HT1080 (cell line): ENCODE data around the gene EVPL. TPM values are rescaled to one million over a fixed set of nuclear protein-coding genes. Genes with fewer than 3 reads are reported as not detected.
"Not testable (repeated sequence)": the region's sequence is repeated elsewhere in the genome, so short reads cannot be mapped to it uniquely, and the experiment has no call there.

Experiments
- DNase-seq: peaks from one replicate; pipeline ENCODE4 v3.0.0-alpha.2; 2015; ENCODE audit warnings: low read depth
- total RNA-seq: library from RNA; depleted of rRNA; stranded (reverse); fragments of >200 nt; shearing (Covaris generic); gene quantifications from 2 replicates; pipeline ENCODE4 v1.2.3, GENCODE V29; 2014

Gene EVPL
- total RNA-seq, 1 experiment from 2014 or later: not detected

DNA sequence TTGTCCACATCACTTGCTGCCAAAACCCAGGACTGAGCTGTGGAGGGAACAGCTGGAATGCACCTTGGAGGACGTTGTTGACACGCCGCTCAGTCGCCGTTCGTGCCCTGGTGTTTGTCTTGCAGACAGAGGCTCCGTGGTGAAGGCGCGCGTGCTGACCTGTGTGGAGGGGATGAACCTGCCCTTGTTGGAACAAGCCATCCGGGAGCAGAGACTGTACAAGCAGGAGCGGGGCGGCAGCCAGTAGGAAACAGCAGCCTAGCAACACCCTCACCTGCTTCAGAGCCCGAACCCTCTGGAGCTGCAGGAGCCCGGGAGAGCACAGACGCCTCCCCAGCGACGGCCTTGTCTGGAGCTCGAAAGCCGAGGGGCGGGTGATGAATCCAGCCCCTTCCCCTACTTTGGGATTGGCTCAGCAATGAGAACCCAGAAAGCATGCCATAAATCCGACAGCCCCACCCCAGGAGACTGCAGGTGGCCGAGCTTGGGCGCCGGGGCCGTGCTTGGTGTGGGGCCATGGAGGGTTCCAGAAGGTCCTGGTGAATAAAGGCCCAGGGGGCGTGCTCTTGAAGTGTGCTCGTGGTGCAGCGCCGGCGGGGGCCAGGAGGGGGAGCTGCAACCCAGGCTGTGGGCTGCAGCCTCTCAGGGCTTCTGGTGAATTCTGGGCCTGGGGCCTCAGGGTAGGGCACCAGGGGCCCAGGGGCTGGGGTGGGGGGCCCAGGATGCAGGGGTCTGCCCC lies 26.9 kb downstream of the EVPL start:
- DNase-seq: no peak

DNA sequence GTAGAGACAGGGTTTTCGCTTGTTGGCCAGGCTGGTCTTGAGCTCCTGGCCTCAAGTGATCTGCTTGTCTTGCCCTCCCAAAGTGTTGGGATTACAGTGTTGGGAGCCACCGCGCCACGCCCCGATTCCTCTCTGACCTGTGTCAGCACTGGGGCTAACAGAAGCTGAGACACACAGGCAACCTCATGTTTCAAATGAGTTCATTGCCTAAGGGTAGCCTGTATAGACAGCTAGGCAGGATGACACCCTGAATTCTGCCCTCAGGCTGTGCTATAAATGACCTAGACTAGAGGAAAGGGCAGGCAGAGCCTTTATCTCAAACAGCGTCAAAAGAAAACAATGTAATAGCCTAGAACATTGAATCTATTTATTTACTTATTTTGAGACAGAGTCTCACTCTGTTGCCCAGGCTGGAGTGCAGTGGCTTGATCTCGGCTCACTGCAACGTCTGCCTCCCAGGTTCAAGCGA lies 28.7 kb downstream of the EVPL start:
- no peak for DNase-seq

DNA sequence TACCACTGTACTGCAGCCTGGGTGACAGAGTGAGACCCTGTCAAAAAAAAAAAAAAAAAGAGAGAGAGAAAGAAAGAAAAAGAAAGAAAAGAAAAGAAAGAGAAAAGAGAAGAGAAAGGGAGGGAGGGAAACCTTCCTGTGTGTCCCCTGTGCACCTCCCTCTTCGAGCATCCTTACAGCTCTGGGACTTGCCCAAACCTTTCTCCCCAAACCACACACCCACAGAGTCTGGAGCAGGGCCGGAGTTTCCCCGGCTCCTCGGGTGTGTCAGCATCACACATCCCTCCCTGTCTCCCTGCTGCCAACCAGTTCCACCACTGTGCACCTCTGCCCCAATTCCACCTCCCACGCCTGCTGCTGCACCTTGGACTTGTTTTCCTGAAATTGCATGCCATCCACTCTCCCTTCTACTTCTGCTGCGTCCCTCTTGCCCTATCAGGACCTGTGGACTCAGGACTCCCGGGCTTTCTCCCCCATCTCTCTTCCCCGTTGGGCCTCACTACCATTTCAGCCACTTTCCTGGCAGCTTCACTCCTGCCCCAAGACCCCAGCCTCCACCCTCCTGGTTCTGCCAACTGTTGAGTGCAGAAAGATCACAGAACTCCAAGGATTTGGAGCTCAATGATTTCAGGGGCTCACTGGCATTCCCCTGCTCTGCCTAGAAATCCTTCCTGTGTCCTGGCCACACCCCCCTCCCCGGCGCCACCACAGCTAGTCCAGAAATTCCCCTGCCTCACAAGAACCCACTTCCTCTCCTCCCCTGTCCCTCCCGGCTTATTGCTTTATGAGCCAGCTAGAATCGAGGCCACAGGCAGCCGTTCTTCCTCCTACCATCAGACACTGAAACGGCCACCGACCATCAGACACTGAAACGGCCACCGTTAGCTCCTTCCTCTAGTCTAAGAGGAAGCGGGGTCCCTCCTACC lies 30.2 kb downstream of the EVPL start:
- peak; percentile 85 for DNase-seq

DNA sequence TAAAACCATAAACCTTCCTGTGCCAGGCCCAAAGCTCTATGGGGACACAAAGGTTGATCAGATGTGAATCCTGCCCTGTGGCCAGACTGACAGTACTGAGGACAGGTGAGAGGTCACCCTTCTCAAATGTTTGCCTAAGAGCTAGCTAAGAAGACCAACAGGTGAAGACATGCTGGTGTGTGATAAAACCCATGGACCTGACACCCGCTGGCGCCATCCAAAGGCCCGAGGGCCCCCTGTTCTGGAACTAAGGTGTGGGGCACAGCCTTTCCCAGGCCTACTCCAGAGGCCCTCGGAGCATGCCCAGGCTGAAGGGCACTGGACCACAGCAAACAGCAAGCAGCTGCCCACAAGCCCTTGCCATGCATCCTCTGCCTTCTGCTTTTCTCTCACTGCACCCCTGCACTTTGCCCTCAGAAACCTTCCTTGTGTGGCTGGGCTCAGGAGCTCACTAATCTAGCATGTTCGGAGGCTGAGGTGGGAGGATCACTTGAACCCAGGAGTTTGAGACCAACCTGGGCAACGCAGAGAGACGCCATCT lies 31.7 kb downstream of the EVPL start:
- DNase-seq: no peak

DNA sequence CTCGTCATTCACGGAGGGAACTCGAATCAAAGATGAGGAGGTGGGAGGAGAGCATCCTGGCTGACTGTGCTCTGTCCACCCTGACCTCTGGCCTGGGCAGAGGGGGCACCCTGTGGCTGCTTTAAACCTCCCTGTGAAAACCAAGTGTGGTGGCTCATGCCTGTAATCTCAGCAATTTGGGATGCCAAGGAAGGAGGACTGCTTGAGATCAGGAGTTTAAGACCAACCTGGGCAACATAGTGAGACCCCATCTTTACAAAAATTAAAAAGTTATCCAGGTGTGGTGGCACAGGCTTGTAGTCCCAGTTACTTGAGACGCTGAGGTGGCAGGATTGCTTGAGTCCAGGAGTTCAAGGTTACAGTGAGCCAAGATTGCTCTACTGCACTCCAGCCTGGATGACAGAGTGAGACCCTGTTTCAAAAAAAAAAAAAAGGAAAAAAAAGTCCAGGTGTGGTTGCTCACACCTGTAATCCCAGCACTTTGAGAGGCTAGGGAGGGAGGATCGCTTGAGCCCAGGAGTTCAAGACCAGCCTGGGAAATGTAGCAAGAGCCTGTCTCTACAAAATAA lies 32.2 kb downstream of the EVPL start:
- DNase-seq: no peak

DNA sequence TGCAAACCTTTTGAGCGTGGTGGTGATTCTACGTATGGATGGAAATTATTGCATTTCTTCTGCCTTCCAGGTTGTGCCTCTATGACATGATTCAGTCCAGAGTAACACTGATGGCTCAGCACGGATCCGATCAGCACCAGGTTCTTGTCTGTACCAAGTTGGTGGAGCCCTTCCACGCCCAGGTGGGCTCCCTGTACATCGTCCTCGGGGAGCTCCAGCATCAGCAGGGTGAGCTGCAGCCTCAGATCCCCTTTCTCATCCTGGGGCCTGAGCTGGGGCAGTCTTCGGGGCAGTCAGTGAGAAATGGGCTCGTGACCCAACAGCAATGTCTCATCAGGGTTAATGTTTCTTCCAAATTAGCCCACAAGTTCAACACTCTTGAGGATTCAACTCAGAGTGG lies 35.7 kb downstream of the EVPL start:
- DNase-seq: no peak

DNA sequence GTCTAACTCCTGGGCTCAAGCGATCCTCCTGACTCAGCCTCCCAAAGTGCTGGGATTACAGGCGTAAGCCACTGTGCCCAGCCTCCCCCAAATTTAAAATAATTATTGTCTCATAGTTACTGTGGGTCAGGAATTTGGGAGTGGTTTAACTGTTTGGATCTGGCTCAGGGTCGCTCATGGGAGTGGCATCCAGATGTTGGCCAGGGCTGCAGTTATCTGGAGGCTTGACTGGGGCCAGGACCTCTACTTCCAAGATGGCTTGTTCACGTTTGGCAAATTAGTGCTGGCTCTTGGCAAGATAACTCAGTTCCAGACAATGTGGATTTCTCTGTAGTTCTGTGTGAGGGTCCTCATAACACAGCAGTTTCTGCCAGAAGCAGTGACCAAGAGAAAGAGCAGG lies 40.1 kb downstream of the EVPL start:
- DNase-seq: no peak

DNA sequence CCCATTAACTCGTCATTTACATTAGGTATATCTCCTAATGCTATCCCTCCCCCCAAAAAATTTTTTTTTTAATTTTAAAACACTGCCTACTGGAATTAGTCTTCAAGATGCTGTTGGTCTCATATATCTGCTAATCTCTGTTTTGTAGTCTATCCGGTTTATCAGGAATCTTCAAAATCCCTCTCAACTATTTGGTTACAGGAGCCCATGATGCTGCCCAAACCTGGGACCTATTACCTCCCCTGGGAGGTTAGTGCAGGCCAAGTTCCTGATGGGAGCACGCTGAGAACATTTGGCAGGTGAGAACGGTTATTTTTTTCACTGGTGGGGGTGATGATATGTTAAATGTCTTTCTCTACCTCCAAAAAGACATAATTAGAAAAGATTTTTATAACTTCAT lies 41.1 kb downstream of the EVPL start:
- no peak for DNase-seq

DNA sequence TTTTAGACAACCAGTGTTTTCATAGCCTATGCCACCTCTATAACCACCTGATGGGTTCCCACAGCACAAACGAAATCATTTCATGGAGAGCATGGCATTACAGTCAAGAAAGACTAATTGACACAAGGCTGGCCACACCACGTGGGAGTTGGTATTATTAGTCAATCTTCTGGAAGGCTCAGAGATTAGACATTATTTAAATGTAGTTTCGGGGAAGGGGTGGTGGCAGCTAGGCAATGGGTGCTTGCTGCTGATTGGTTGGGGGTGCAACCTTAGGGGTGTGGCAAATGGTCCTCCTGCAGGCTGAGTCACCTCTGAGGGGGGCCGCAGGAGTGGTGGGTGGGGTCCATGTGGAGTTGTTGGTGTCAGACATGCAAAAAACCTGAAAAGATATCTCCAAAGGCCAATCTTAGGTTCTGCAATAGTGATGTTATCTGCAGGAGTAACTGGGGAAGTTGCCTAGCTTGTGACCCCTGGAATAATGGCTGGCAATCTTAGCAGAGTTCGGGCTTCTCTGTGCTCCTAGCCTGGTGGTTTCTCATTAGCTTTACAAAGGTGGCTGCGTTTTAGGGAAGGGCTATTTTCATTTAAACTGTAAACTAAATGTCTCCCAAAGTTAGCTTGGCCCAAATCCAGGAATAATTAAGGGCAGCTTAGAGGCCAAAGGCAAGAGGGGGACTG lies 43.5 kb downstream of the EVPL start:
- DNase-seq: peak; percentile 28

DNA sequence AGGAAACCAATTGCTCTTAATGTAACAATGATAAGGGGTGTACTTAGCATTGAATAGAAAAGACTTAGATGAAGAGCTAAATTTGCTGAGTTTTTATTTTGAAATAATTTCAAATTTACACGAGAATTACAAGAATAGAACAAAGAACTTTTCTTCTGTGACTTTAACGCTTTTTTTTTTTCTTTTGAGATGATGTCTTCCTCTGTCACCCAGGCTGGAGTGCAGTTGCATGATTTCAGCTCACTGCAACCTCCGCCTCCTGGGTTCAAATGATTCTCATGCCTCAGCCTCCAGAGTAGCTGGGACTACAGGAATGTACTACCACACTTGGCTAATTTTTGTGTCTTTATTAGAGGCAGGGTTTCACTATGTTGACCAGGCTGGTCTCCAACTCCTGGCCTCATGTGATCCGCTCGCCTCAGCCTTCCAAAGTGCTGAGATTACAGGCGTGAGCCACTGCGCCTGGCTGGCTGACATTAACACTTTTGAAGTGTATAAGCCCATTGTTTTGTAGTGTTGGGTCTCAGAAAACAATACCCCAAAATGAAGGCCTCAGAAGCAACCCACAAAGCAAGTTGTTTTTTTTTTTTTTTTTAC lies 46.0 kb downstream of the EVPL start:
- DNase-seq: no peak

DNA sequence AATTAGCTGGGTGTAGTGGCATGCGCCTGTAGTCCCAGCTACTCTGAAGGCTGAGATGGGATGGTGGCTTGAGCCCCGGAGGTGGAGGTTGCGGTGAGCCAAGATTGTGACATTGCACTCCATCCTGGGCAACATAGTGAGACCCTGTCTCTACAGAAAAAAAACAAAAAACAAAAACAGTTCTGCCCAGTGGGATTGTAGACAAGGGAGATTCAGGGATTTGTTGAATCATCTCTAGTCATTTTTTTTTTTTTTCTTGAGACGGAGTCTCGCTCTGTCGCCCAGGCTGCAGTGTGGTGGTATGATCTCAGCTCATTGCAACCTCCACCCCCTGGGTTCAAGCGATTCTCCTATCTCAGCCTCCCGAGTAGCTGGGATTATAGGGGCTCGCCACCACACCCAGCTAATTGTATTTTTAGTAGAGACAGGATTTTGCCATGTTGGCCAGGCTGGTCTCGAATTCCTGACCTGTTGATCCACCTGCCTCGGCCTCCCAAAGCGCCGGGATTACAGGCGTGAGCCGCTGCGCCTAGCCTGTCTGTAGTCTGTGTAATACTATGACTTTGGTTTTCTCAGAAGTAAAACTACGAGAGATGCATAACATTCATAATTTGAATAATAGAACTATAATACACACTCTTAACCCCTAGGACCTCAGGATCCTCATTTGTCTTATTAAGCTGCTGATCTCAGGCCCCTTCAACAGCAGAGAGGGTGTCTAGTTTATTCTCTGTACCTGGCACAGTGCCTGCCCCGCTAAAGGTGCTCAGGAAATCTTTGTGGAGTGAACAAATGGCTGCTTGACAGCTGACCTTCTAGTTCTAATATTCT lies 46.7 kb downstream of the EVPL start:
- DNase-seq: no peak

DNA sequence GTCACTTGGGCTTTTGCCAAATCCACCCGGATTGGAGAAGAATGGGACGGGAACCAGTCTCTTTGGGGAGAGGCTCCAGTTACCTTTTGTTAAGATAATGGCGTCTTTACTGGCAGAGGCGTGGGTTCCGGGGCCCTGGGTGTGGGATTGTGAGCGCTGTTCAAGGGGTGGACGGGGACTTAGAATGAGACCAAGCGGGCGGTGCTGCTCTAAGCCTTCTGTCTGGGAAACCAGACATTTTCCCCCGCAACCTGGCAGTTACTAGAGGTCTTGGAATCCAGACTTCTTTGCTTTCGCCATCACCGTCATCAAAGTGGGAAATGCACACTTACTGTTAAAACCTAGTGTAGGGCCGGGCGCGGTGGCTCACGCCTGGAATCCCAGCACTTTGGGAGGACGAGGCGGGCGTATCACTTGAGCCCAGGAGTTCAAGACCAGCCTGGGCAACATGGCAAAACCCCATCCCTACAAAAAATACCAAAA lies 47.4 kb downstream of the EVPL start:
- no peak for DNase-seq

DNA sequence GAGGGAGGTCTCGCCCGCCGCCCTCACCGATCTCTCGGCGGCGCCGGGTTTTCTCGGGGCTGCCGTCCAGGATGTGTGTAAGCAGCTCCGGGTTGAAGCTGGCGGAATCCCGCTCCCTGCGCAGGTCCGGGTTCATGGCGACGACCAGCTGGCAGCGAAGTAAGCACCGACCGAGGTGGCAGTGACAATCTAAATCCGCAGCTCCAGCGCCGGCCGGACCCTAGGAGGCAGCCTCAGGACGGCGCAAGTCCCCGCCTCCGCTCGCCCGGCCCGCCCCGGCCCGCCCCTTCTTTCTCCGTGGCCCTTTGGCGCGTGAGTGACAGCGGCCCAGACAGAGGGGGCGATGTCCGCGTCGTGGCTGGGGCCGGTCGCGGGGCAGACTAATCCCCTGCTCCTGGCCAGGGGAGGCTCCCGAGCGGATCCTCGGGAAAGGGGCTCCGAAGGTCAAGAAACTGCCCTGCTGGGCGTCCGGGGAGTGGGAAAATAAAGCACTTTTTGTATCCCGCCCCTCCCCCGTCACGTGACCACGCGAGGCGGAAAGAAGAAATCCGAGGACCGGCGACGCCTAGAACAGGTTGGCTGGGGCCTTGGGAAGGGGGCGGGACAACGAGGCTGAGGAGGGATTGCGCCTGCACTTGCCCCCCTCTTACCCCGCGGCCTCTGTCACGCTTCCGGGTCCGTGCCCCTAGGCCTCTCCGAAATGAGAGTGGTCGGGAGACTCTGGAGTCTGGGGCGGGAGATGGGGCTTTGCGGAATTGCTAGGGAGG lies 48.0 kb downstream of the EVPL start, which contains the start of the genes ACOX1 and TEN1:
Gene ACOX1, minus strand, starts transcription at position 229 of the 767 bp plus-strand sequence. Its CDS starts 93 bp downstream, at position 136.
Gene TEN1, plus strand, starts transcription at position 303 of the 767 bp plus-strand sequence. CDS start 6,953 bp downstream, outside the sequence.
- peak; percentile 97 for DNase-seq

DNA sequence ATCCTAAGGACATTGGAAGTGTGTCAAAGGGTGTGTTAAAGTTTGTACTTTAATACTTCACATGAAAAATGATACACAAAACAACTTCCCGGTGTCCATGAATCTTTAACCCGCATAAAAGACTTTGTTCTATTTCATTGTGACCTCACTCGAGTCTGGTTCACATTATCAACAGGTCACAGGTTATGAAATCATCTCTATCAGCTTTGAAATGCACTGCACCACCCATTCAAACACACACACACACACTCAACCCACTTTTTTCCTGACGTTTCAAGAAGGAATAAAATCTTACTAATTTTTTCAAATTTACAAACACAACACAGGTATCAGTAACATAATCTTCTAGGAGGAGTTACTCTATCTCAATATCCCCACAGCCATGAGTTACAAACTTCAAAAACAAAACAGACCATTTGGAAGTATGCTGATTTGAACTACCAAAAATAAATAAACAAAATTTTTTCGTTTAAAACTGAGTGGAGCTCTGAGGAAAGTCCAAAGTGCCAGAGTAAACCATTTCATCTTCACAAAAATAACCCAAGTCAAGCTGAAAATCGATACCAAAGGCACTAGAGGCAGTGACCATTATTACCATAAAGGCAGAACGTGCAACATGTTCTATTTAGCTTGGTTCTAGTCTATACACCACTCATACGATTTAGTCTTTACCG lies 50.8 kb downstream of the EVPL start:
- no peak for DNase-seq

DNA sequence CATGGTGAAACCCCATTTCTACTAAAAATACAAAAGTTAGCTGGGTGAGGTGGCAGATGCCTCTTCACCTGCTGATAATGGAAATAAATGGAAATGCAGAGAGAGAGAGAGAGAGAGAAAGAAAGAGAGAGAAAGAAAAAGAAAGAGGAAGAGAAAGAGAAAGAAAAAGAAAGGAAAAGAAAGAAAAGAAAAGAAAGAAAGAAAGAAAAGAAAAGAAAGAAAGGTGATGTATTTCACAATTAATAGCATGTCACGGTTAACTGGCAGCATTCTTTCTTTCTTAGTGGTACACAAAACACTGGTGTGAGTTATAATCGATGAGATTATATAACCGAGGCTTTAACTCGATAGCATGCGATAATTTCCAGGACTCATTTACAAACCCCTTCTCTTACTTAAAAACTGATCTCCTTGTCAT lies 51.3 kb downstream of the EVPL start:
- no peak for DNase-seq

DNA sequence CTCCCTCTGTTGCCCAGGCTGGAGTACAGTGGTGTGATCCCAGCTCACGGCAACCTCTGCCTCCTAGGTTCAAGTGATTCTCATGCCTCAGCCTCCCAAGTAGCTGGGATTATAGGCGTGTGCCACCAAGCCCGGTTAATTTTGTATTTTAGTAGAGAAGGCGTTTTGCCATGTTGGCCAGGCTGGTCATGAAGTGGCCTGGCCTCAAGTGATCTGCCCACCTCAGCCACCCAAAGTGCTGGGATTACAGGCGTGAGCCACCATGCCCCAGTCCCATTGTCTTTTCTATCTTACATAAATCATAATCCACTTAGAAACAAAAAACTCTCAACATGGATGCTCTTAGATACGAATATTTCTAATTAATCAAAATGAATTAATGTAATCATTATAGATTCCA lies 51.9 kb downstream of the EVPL start:
- DNase-seq: not testable (repeated sequence)

DNA sequence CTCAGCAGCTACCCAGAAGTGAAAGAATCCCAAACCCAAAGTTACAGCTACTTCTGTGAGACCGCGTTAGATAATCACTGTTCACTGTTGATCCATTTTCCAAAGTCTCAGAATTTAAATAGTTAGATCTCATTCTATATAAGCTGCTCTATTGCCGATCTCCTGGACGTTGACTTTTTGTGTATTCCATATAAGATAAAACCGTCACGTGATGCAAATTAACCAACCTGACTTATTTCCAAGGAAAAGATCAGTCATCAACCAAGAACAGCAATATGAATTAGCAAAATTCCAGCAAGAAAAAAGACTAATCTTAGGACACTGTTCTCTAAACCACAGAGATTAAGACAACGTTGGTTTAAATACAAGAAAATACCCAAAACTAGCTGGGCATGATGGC lies 56.5 kb downstream of the EVPL start:
- no peak for DNase-seq

DNA sequence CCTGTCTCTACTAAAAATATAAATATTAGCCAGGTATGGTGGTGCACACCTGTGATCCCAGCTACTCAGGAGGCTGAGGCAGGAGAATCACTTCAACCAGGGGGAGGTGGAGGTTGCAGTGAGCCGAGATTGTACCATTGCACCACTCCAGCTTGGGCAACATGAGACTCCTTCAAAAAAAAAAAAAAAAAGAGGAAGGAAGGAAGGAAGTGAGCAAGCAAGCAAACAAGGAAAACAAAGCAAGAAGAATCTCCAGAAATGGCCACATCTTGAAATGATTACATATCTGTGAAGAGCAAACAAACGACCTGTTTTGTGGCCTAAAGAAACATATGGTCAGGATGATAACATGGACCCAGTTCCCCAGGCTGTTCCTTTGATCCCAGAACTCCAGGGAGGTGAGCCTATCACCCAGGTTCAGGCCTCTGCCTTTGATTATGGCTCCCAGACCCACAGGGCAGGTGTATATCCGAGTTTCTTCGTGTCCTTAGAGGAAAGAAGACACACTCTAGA lies 57.0 kb downstream of the EVPL start:
- peak; percentile 27 for DNase-seq
